Measurements from ENCODE around the gene SNAI1.

DNA sequence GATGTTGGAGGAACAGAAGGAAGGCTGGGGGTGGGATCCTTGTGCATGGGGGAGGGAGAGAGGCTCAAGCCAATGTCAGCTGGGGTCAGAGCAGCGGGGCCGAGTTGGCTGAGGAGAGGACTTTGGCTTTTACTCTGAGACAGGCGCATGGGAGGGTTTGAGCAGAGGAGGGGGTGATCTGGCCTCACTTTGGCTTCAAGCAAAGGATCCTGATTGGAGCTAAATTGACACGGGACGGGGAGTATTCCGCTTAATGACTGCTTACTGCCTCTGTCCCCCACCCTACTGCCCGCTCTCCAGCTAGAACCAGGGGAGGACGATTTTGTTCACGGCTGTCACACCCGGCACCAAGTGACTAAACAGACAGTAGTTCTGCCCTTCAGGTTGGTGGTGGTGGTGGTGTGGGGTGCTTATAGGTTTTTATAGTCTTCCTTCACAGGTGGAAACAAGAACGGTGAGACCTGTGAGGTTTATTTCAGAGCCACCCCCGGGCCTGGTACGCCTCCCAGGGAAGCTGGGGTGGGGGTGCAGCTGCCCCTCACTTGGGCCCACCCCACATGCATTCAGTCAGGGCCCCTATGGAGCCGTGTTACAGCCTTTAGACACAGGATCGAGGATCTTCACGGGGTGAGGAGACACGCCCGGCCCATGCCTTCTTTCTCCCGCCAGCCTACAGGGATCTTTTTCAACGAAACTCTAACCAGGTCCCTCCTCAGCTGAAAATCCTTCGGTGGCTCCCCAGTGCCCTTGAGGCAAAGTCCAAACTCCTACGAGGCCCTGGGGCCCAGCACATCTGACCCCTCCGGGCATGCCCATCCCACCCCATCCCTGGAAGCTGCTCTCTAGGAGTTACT is 1.3 kb upstream of the SNAI1 start:
- TF ChIP-seq, protein P1, sequence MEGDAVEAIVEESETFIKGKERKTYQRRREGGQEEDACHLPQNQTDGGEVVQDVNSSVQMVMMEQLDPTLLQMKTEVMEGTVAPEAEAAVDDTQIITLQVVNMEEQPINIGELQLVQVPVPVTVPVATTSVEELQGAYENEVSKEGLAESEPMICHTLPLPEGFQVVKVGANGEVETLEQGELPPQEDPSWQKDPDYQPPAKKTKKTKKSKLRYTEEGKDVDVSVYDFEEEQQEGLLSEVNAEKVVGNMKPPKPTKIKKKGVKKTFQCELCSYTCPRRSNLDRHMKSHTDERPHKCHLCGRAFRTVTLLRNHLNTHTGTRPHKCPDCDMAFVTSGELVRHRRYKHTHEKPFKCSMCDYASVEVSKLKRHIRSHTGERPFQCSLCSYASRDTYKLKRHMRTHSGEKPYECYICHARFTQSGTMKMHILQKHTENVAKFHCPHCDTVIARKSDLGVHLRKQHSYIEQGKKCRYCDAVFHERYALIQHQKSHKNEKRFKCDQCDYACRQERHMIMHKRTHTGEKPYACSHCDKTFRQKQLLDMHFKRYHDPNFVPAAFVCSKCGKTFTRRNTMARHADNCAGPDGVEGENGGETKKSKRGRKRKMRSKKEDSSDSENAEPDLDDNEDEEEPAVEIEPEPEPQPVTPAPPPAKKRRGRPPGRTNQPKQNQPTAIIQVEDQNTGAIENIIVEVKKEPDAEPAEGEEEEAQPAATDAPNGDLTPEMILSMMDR (IDR thresholded peaks at IDR 0.05): no peak
- no peak for TF ChIP-seq EZH2 (IDR thresholded peaks at IDR 0.05; ENCODE audit: borderline replicate concordance, insufficient read depth, low read depth, low read length, poor library complexity, severe bottlenecking)

Data from B cell (primary cell).